Naive B cell (primary cell): ENCODE data around the gene CUTA. TPM values are rescaled to one million over a fixed set of nuclear protein-coding genes. Genes with fewer than 3 reads are reported as not detected.
"Not testable (repeated sequence)": the region's sequence is repeated elsewhere in the genome, so short reads cannot be mapped to it uniquely, and the experiment has no call there.

Experiments used
- ATAC-seq, 2 donors: fragments of 150-1000 bp; cut with Tn5 transposase; 2 replicates each; pipeline ENCODE4 v1.10.0; 2021; ENCODE audit warnings: low read depth in 2 of 2, mild to moderate bottlenecking in 2 of 2, moderate library complexity in 2 of 2
- DNase-seq: peaks from one replicate; pipeline ENCODE4 v3.0.0; 2022
- H3K27ac Mint-ChIP-seq, 6 donors: one replicate each; pipeline ENCODE4 v1.8.0; 2020 to 2022; ENCODE audit warnings: mild to moderate bottlenecking in 6 of 6, mixed read lengths in 6 of 6, moderate library complexity in 5 of 6, inconsistent platforms in 2 of 6
- H3K27me3 Mint-ChIP-seq, 3 donors: one replicate each; pipeline ENCODE4 v1.8.0; 2021 to 2022; ENCODE audit warnings: mixed read lengths in 3 of 3, mild to moderate bottlenecking in 1 of 3
- H3K36me3 Mint-ChIP-seq, 2 donors: one replicate each; pipeline ENCODE4 v1.8.0; 2020 to 2022; ENCODE audit warnings: mixed read lengths in 2 of 2, inconsistent platforms in 1 of 2, mild to moderate bottlenecking in 1 of 2
- H3K4me1 Mint-ChIP-seq, 3 donors: one replicate each; pipeline ENCODE4 v1.8.0; 2020 to 2022; ENCODE audit warnings: mixed read lengths in 3 of 3, inconsistent platforms in 1 of 3, mild to moderate bottlenecking in 1 of 3, moderate library complexity in 1 of 3
- H3K4me3 Mint-ChIP-seq, 8 donors: one replicate each; pipeline ENCODE4 v1.8.0; 2020 to 2022; ENCODE audit warnings: mild to moderate bottlenecking in 8 of 8, mixed read lengths in 8 of 8, moderate library complexity in 8 of 8, inconsistent platforms in 2 of 8
- H3K9me3 Mint-ChIP-seq, 7 donors: one replicate each; pipeline ENCODE4 v1.8.0; 2020 to 2022; ENCODE audit warnings: mixed read lengths in 7 of 7, mild to moderate bottlenecking in 5 of 7, inconsistent platforms in 2 of 7, moderate library complexity in 1 of 7
- polyA plus RNA-seq, 6 donors: library from polyadenylated mRNA; unstranded; fragments of 300-500 nt; fragmentation: Illumina TruSeq; gene quantifications; one replicate each; pipeline ENCODE4 v1.2.3, GENCODE V29; 2021; ENCODE audit warnings: low read depth in 6 of 6

The CUTA gene
- polyA plus RNA-seq, 6 donors from 2014 or later: 237 to 281 (median 263) TPM

- H3K9me3 Mint-ChIP-seq, H3K27ac Mint-ChIP-seq, H3K4me3 Mint-ChIP-seq: not testable (repeated sequence)
These were observed 19.3 kb downstream of the CUTA start for GRCh38 chr6:33398601-33399000.

GRCh38 chr6:33397541-33397940 is 20.4 kb downstream of the CUTA start:
- Mint-ChIP-seq H3K4me1 (peaks cover under 1 to 10% (median 4%) of the 10 kb centered on the region in 3 donors), H3K9me3 (no peaks in the 10 kb centered on the region), H3K27me3 (no peaks in the 10 kb centered on the region), H3K36me3 (no peaks in the 10 kb centered on the region), H3K27ac (peak overlapping the region in 1 of 6 donors; percentile 34), H3K4me3 (no peak overlapping the region)
- no peak for ATAC-seq
- DNase-seq: no peak

More at GRCh38 chr6:33398601-33399000, 19.3 kb downstream of the CUTA start:
- not testable (repeated sequence) for DNase-seq, H3K4me1 Mint-ChIP-seq, H3K27me3 Mint-ChIP-seq, H3K36me3 Mint-ChIP-seq, ATAC-seq

GRCh38 chr6:33392979-33393378 is 24.9 kb downstream of the CUTA start:
- Mint-ChIP-seq H3K4me1 (peaks cover 17 to 24% (median 22%) of the 10 kb centered on the region in 3 donors), H3K4me3 (peak overlapping the region in 1 of 8 donors; percentile 93), H3K9me3 (no peaks in the 10 kb centered on the region), H3K27ac (peak overlapping the region in 4 of 6 donors; percentile 58 to 98 (median 86)), H3K27me3 (no peaks in the 10 kb centered on the region), H3K36me3 (no peaks in the 10 kb centered on the region)
- DNase-seq: no peak
- ATAC-seq: no peak

GRCh38 chr6:33392595-33392948 is 25.3 kb downstream of the CUTA start:
- Mint-ChIP-seq H3K27ac (peak overlapping the region in 5 of 6 donors; percentile 45 to 98 (median 58)), H3K36me3 (no peaks in the 10 kb centered on the region), H3K4me1 (peaks cover 17 to 24% (median 22%) of the 10 kb centered on the region in 3 donors), H3K4me3 (peak overlapping the region; percentile 62 to 93 (median 84)), H3K9me3 (no peaks in the 10 kb centered on the region), H3K27me3 (no peaks in the 10 kb centered on the region)
- no peak for DNase-seq
- ATAC-seq: no peak

GRCh38 chr6:33391922-33392594 is 25.8 kb downstream of the CUTA start:
- H3K9me3 Mint-ChIP-seq: no peaks in the 10 kb centered on the region
- H3K27me3 Mint-ChIP-seq: no peaks in the 10 kb centered on the region
- ATAC-seq: no peak
- H3K36me3 Mint-ChIP-seq: no peaks in the 10 kb centered on the region
- peak overlapping the region; percentile 76 to 93 (median 86) for H3K4me3 Mint-ChIP-seq
- DNase-seq: no peak
- peaks cover 17 to 24% (median 22%) of the 10 kb centered on the region in 3 donors for H3K4me1 Mint-ChIP-seq
- H3K27ac Mint-ChIP-seq: peak overlapping the region; percentile 45 to 98 (median 92)

GRCh38 chr6:33391278-33391921 is 26.5 kb downstream of the CUTA start, which contains the start of gene KIFC1:
Gene KIFC1 (plus strand): TSS chr6:33391823. CDS start chr6:33391986, 163 bp downstream.
- peak; percentile 99 for DNase-seq
- Mint-ChIP-seq H3K4me3 (peak within 1 kb of the TSS; percentile 76 to 93 (median 86)), H3K36me3 (no peaks in the 10 kb centered on the region), H3K9me3 (no peaks in the 10 kb centered on the region), H3K4me1 (peaks cover 17 to 24% (median 22%) of the 10 kb centered on the region in 3 donors), H3K27me3 (no peaks in the 10 kb centered on the region), H3K27ac (peak within 1 kb of the TSS; percentile 91 to 98 (median 98))
- peak; percentile 87 to 94 for ATAC-seq

- ATAC-seq (no peak), DNase-seq (no peak)
- Mint-ChIP-seq H3K4me3 (peak overlapping the region; percentile 76 to 93 (median 86)), H3K4me1 (peaks cover 17 to 24% (median 22%) of the 10 kb centered on the region in 3 donors), H3K9me3 (no peaks in the 10 kb centered on the region), H3K27ac (peak overlapping the region; percentile 91 to 98 (median 98)), H3K36me3 (no peaks in the 10 kb centered on the region), H3K27me3 (no peaks in the 10 kb centered on the region)
These were observed 27.1 kb downstream of the CUTA start for GRCh38 chr6:33390767-33391277.

- Mint-ChIP-seq H3K27me3 (no peaks in the 10 kb centered on the region), H3K27ac (peak overlapping the region in 5 of 6 donors; percentile 66 to 98 (median 97)), H3K36me3 (no peaks in the 10 kb centered on the region), H3K9me3 (no peaks in the 10 kb centered on the region), H3K4me1 (peaks cover 17 to 24% (median 22%) of the 10 kb centered on the region in 3 donors), H3K4me3 (peak overlapping the region in 1 of 8 donors; percentile 26)
- no peak for ATAC-seq
- DNase-seq: no peak
These were observed 27.7 kb downstream of the CUTA start for GRCh38 chr6:33390173-33390572.

- Mint-ChIP-seq H3K36me3 (no peaks in the 10 kb centered on the region), H3K27ac (peak overlapping the region in 1 of 6 donors; percentile 13), H3K27me3 (no peaks in the 10 kb centered on the region), H3K4me1 (peaks cover 0 to 5% (median 0%) of the 10 kb centered on the region in 3 donors), H3K4me3 (no peak overlapping the region), H3K9me3 (no peaks in the 10 kb centered on the region)
- ATAC-seq (no peak), DNase-seq (no peak)
These were observed 33.3 kb downstream of the CUTA start for GRCh38 chr6:33384581-33385020.

GRCh38 chr6:33383427-33384185 is 34.3 kb downstream of the CUTA start:
- Mint-ChIP-seq H3K4me1 (peaks cover 0 to 5% (median 0%) of the 10 kb centered on the region in 3 donors), H3K9me3 (no peaks in the 10 kb centered on the region), H3K27me3 (no peaks in the 10 kb centered on the region), H3K36me3 (no peaks in the 10 kb centered on the region), H3K4me3 (no peak overlapping the region), H3K27ac (peak overlapping the region in 1 of 6 donors; percentile 33)
- DNase-seq (no peak), ATAC-seq (no peak)

GRCh38 chr6:33380272-33380981 is 37.5 kb downstream of the CUTA start:
- DNase-seq: no peak
- ATAC-seq: no peak
- H3K4me1 Mint-ChIP-seq: peaks cover 0 to 5% (median 0%) of the 10 kb centered on the region in 3 donors
- no peak overlapping the region for H3K4me3 Mint-ChIP-seq
- H3K27ac Mint-ChIP-seq: peak overlapping the region in 2 of 6 donors; percentile 11 to 14
- no peaks in the 10 kb centered on the region for H3K36me3 Mint-ChIP-seq
- H3K9me3 Mint-ChIP-seq: no peaks in the 10 kb centered on the region
- no peaks in the 10 kb centered on the region for H3K27me3 Mint-ChIP-seq

- ATAC-seq, H3K4me3 Mint-ChIP-seq, H3K4me1 Mint-ChIP-seq, DNase-seq, H3K36me3 Mint-ChIP-seq, H3K27me3 Mint-ChIP-seq, H3K9me3 Mint-ChIP-seq: not testable (repeated sequence)
- peak overlapping the region in 1 of 6 donors; percentile 56 for H3K27ac Mint-ChIP-seq
These were observed 38.7 kb downstream of the CUTA start for GRCh38 chr6:33379184-33379583.

GRCh38 chr6:33377171-33377570 is 40.7 kb downstream of the CUTA start:
- Mint-ChIP-seq H3K4me3 (no peak overlapping the region), H3K27me3 (no peaks in the 10 kb centered on the region), H3K4me1 (peaks cover 0 to 5% (median 0%) of the 10 kb centered on the region in 3 donors), H3K27ac (no peak overlapping the region), H3K36me3 (no peaks in the 10 kb centered on the region), H3K9me3 (no peaks in the 10 kb centered on the region)
- DNase-seq: no peak
- no peak for ATAC-seq
